Measurements from ENCODE around the gene UBE2L5.

- TF ChIP-seq EZH2 (IDR thresholded peaks at IDR 0.05; ENCODE audit: borderline replicate concordance, low read length) (no peak), CTCF (IDR thresholded peaks at IDR 0.05; ENCODE audit: low read length) (no peak)
Measured at GRCh38 chr13:30443957-30444404, 21.7 kb downstream of the UBE2L5 start.

All from OCI-LY1 (cell line).